ENCODE measurements around the gene WDR86.

The WDR86 gene

GRCh38 chr7:151348970-151349369, 60.9 kb downstream of the WDR86 start:
- H3K27me3 ChIP-seq (replicated peaks; ENCODE audit: insufficient read depth, low read length): no peaks in the 10 kb centered on the region
- peaks cover 11% of the 10 kb centered on the region; the same call in 1 of the 2 replicates for H3F3A ChIP-seq (ENCODE audit: insufficient read depth, low read length)
- no peak overlapping the region for H3K4me3 ChIP-seq (ENCODE audit: low read length)
- no peak overlapping the region for H3K9ac ChIP-seq (ENCODE audit: low read length)
- peak overlapping the region; percentile 53; the same call in 1 of the 2 replicates for H3K4me2 ChIP-seq (ENCODE audit: low read depth, low read length)
- 0 out of 2 replicates have a peak, but pooled peaks cover 4% of the 10 kb centered on the region for H3K36me3 ChIP-seq (replicated peaks; ENCODE audit: insufficient read depth, low read length)
- H4K20me1 ChIP-seq (ENCODE audit: insufficient read depth, low read length): 0 out of 2 replicates have a peak, but pooled peaks cover 3% of the 10 kb centered on the region
- no peaks in the 10 kb centered on the region for H3K9me2 ChIP-seq (replicated peaks; ENCODE audit: insufficient read depth, low read length)
- no peaks in the 10 kb centered on the region for H3K9me3 ChIP-seq (replicated peaks; ENCODE audit: insufficient read depth, low read length)
- no peak for DNase-seq
- H3K27ac ChIP-seq (ENCODE audit: low read length): no peak overlapping the region
- no peak overlapping the region for H2AFZ ChIP-seq (ENCODE audit: low read length)
- peaks cover 6% of the 10 kb centered on the region for H3K4me1 ChIP-seq (ENCODE audit: low read length)
- no peak for TF ChIP-seq CTCF (IDR thresholded peaks at IDR 0.05; ENCODE audit: low read length)
- TF ChIP-seq EZH2phosphoT487 (IDR thresholded peaks at IDR 0.05; ENCODE audit: low read length): no peak
- TF ChIP-seq EZH2 (optimal IDR thresholded peaks at IDR 0.05; ENCODE audit: low read depth, low read length): no peak
- H3K79me2 ChIP-seq (ENCODE audit: low read length): no peaks in the 10 kb centered on the region

GRCh38 chr7:151347200-151347599, 62.6 kb downstream of the WDR86 start:
- H3K9me3 ChIP-seq (replicated peaks; ENCODE audit: insufficient read depth, low read length): no peaks in the 10 kb centered on the region
- peaks cover 20% of the 10 kb centered on the region for H3F3A ChIP-seq (ENCODE audit: insufficient read depth, low read length)
- TF ChIP-seq EZH2 (optimal IDR thresholded peaks at IDR 0.05; ENCODE audit: low read depth, low read length) (no peak), CTCF (IDR thresholded peaks at IDR 0.05; ENCODE audit: low read length) (no peak), EZH2phosphoT487 (IDR thresholded peaks at IDR 0.05; ENCODE audit: low read length) (no peak)
- peaks cover 6% of the 10 kb centered on the region for H3K4me1 ChIP-seq (ENCODE audit: low read length)
- DNase-seq: no peak
- no peak overlapping the region for H3K4me2 ChIP-seq (ENCODE audit: low read depth, low read length)
- no peak overlapping the region for H3K27ac ChIP-seq (ENCODE audit: low read length)
- H4K20me1 ChIP-seq (ENCODE audit: insufficient read depth, low read length): 0 out of 2 replicates have a peak, but pooled peaks cover 3% of the 10 kb centered on the region
- no peak overlapping the region for H3K4me3 ChIP-seq (ENCODE audit: low read length)
- H2AFZ ChIP-seq (ENCODE audit: low read length): no peak overlapping the region
- no peaks in the 10 kb centered on the region for H3K27me3 ChIP-seq (replicated peaks; ENCODE audit: insufficient read depth, low read length)
- no peaks in the 10 kb centered on the region for H3K9me2 ChIP-seq (replicated peaks; ENCODE audit: insufficient read depth, low read length)
- 0 out of 2 replicates have a peak, but pooled peaks cover 4% of the 10 kb centered on the region for H3K36me3 ChIP-seq (replicated peaks; ENCODE audit: insufficient read depth, low read length)
- peaks cover 4% of the 10 kb centered on the region for H3K79me2 ChIP-seq (ENCODE audit: low read length)
- no peak overlapping the region for H3K9ac ChIP-seq (ENCODE audit: low read length)

- peaks cover 6% of the 10 kb centered on the region for H3K4me1 ChIP-seq (ENCODE audit: low read length)
- H3F3A ChIP-seq (ENCODE audit: insufficient read depth, low read length): peaks cover 24% of the 10 kb centered on the region
- peaks cover 4% of the 10 kb centered on the region for H3K79me2 ChIP-seq (ENCODE audit: low read length)
- H3K4me2 ChIP-seq (ENCODE audit: low read depth, low read length): no peak overlapping the region
- 0 out of 2 replicates have a peak, but pooled peaks cover 3% of the 10 kb centered on the region for H4K20me1 ChIP-seq (ENCODE audit: insufficient read depth, low read length)
- H3K9me2 ChIP-seq (replicated peaks; ENCODE audit: insufficient read depth, low read length): no peaks in the 10 kb centered on the region
- 0 out of 2 replicates have a peak, but pooled peaks cover 4% of the 10 kb centered on the region for H3K36me3 ChIP-seq (replicated peaks; ENCODE audit: insufficient read depth, low read length)
- TF ChIP-seq EZH2 (optimal IDR thresholded peaks at IDR 0.05; ENCODE audit: low read depth, low read length): no peak
- TF ChIP-seq CTCF (IDR thresholded peaks at IDR 0.05; ENCODE audit: low read length): no peak
- no peak for TF ChIP-seq EZH2phosphoT487 (IDR thresholded peaks at IDR 0.05; ENCODE audit: low read length)
- H3K9me3 ChIP-seq (replicated peaks; ENCODE audit: insufficient read depth, low read length): no peaks in the 10 kb centered on the region
- no peaks in the 10 kb centered on the region for H3K27me3 ChIP-seq (replicated peaks; ENCODE audit: insufficient read depth, low read length)
- H3K9ac ChIP-seq (ENCODE audit: low read length): no peak overlapping the region
- H3K27ac ChIP-seq (ENCODE audit: low read length): no peak overlapping the region
- no peak for DNase-seq
- no peak overlapping the region for H2AFZ ChIP-seq (ENCODE audit: low read length)
- H3K4me3 ChIP-seq (ENCODE audit: low read length): no peak overlapping the region
Observed at GRCh38 chr7:151346470-151346769, 63.4 kb downstream of the WDR86 start.

Data from MM.1S (cell line).